Spleen (tissue), 11 donors: ENCODE data around the gene MGMT. TPM values are rescaled to one million over a fixed set of nuclear protein-coding genes. Genes with fewer than 3 reads are reported as not detected.
"Not testable (repeated sequence)": the region's sequence is repeated elsewhere in the genome, so short reads cannot be mapped to it uniquely, and the experiment has no call there.

Experiments used
- DNase-seq: peaks from one replicate; pipeline ENCODE4 v3.0.0-alpha.2; 2020
- H3K27ac ChIP-seq, 8 donors: fragments of 200-600 bp; sonication (generic) in 7 of 8; 1 replicate in 4 of 8; 2 replicates in 4 of 8; pipeline versions ENCODE4 v1.5.0 to v1.8.0; 2016 to 2021; ENCODE audit warnings: inconsistent platforms in 4 of 8, mild to moderate bottlenecking in 4 of 8, moderate library complexity in 1 of 8
- H3K27me3 ChIP-seq, 7 donors: fragments of 200-600 bp; sonication (generic) in 6 of 7; replicated peaks in 1 of 7; 1 replicate in 4 of 7; 2 replicates in 3 of 7; pipeline versions ENCODE4 v1.5.0 to v1.8.0; 2016 to 2021; ENCODE audit warnings: inconsistent platforms in 3 of 7, mild to moderate bottlenecking in 1 of 7
- H3K36me3 ChIP-seq, 6 donors: fragments of 200-600 bp; sonication (generic) in 5 of 6; 1 replicate in 4 of 6; 2 replicates in 2 of 6; pipeline versions ENCODE4 v1.5.0 to v1.8.0; 2016 to 2021; ENCODE audit warnings: inconsistent platforms in 2 of 6
- H3K4me1 ChIP-seq, 6 donors: fragments of 200-600 bp; sonication (generic) in 5 of 6; 1 replicate in 3 of 6; 2 replicates in 3 of 6; pipeline versions ENCODE4 v1.5.0 to v1.8.0; 2016 to 2021; ENCODE audit warnings: inconsistent platforms in 3 of 6
- H3K4me3 ChIP-seq, 8 donors: fragments of 200-600 bp; sonication (generic) in 7 of 8; 1 replicate in 4 of 8; 2 replicates in 4 of 8; pipeline versions ENCODE4 v1.5.0 to v1.8.0; 2016 to 2021; ENCODE audit warnings: inconsistent platforms in 4 of 8, mild to moderate bottlenecking in 4 of 8, moderate library complexity in 2 of 8
- H3K9me3 ChIP-seq, 8 donors: fragments of 200-600 bp; sonication (generic) in 7 of 8; 1 replicate in 4 of 8; 2 replicates in 4 of 8; pipeline versions ENCODE4 v1.5.0 to v1.8.0; 2016 to 2021; ENCODE audit warnings: inconsistent platforms in 4 of 8
- CTCF ChIP-seq, 11 experiments: fragments of 200-600 bp in 7 of 11; fragments of 450-650 bp in 4 of 11; sonication (generic) in 4 of 11; IDR thresholded peaks in 8 of 11; conservative IDR thresholded peaks in 3 of 11; 1 replicate in 7 of 11; 2 replicates in 4 of 11; pipeline versions ENCODE4 v1.4.0 to v1.8.0; 2016 to 2021; ENCODE audit warnings: antibody characterized with exemption in 11 of 11, inconsistent platforms in 4 of 11, mild to moderate bottlenecking in 1 of 11
- POLR2A ChIP-seq, 3 donors: fragments of 450-650 bp; IDR thresholded peaks; one replicate each; pipeline ENCODE4 v1.5.1; 2017; ENCODE audit warnings: antibody characterized with exemption in 3 of 3, mild to moderate bottlenecking in 1 of 3
- POLR2AphosphoS5 ChIP-seq, 3 donors: sonication (generic); formaldehyde crosslinking; IDR thresholded peaks; one replicate each; pipeline ENCODE4 v1.5.1; 2017; ENCODE audit warnings: antibody characterized with exemption in 3 of 3
- WGBS, 5 donors: extraction: QIAGEN DNeasy Blood & Tissue Kit in 3 of 5; methylation state at CpG; one replicate each; pipeline versions ENCODE4 v1.1.5 to v1.1.7; 2013 to 2018; 5-methylcytosine and 5-hydroxymethylcytosine counted together
- intact Hi-C: fragments of 100-400 bp; cut with DNase I; formaldehyde crosslinking; loops from one replicate; pipeline ENCODE4 v1.15.0; 2023; ENCODE audit warnings: low total_unique reads
- polyA plus RNA-seq, 3 donors: library from polyadenylated mRNA; stranded (reverse); fragments of 200-250 nt; gene quantifications; one replicate each; pipeline ENCODE4 v1.2.1, GENCODE V29; 2013
- total RNA-seq, 7 donors: library from RNA; depleted of rRNA in 3 of 7; stranded (reverse); fragments of >200 nt in 3 of 7; fragmentation: NEBNext Ultra II Directional in 4 of 7; extraction: Animal tissue kit (Norgen Biotek cat#: 25700) in 4 of 7; gene quantifications; one replicate each; pipeline versions ENCODE4 v1.1.0 to v1.2.1, GENCODE V29; 2016 to 2021
- donor health status: healthy with polysubstance abuse.
- donor health status: DM: no; HTN: no; CAD: no; lungs with moderate emphysema.
- donor health status: DM: no; HTN: no; CAD: no.
- donor health status: Bipolar disorder and iron deficiency.
- donor health status: healthy.
- donor health status: DM: no; HTN: no; CAD: no.
- donor health status: DM: yes; HTN: yes; CAD: no.

MGMT gene
- total and polyA plus RNA-seq, 10 donors, result 14.3 to 33.4 (median 21.7) TPM

GRCh38 chr10:129433266-129433665 is 33.8 kb upstream of the MGMT start:
- WGBS, 5 donors, result 81 to 90% (median 88%) methylated on average over 2 to 7 of the region's 7 CpGs

GRCh38 chr10:129435724-129436123 is 31.3 kb upstream of the MGMT start:
- H3K27me3 ChIP-seq, H3K36me3 ChIP-seq, intact Hi-C loops, H3K4me1 ChIP-seq, DNase-seq, H3K27ac ChIP-seq, H3K9me3 ChIP-seq, H3K4me3 ChIP-seq: not testable (repeated sequence)
- WGBS, 5 donors, result 86 to 91% (median 89%) methylated on average over 4 of the region's 4 CpGs

More at GRCh38 chr10:129433266-129433665, 33.8 kb upstream of the MGMT start:
- Histone ChIP-seq H3K27me3 (no peaks in the 10 kb centered on the region), H3K4me3 (no peak overlapping the region), H3K27ac (no peak overlapping the region), H3K9me3 (no peaks in the 10 kb centered on the region), H3K4me1 (no peaks in the 10 kb centered on the region), H3K36me3 (no peaks in the 10 kb centered on the region)
- no peak for DNase-seq
- TF ChIP-seq POLR2AphosphoS5 (IDR thresholded peaks at IDR 0.05) (no peak), CTCF (IDR thresholded peaks at IDR 0.05 in 8 of 11, conservative IDR thresholded peaks at IDR 0.05 in 3 of 11) (no peak), POLR2A (IDR thresholded peaks at IDR 0.05) (no peak)
- intact Hi-C loops, result no loop called here

GRCh38 chr10:129438024-129438423 is 29.0 kb upstream of the MGMT start:
- Histone ChIP-seq H3K4me3 (no peak overlapping the region), H3K27me3 (peaks cover 0 to 6% (median 0%) of the 10 kb centered on the region in 7 donors), H3K9me3 (no peaks in the 10 kb centered on the region), H3K4me1 (no peaks in the 10 kb centered on the region), H3K36me3 (no peaks in the 10 kb centered on the region), H3K27ac (no peak overlapping the region)
- TF ChIP-seq POLR2A (IDR thresholded peaks at IDR 0.05) (no peak), POLR2AphosphoS5 (IDR thresholded peaks at IDR 0.05) (no peak), CTCF (IDR thresholded peaks at IDR 0.05 in 8 of 11, conservative IDR thresholded peaks at IDR 0.05 in 3 of 11) (no peak)
- WGBS, 5 donors, result 74 to 93% (median 77%) methylated on average over 8 of the region's 8 CpGs
- intact Hi-C loops, result no loop called here
- DNase-seq, result no peak

GRCh38 chr10:129440247-129440646 is 26.8 kb upstream of the MGMT start:
- no peaks in the 10 kb centered on the region for H3K9me3 ChIP-seq
- intact Hi-C loops, result no loop called here
- TF ChIP-seq POLR2AphosphoS5 (IDR thresholded peaks at IDR 0.05), result no peak
- TF ChIP-seq POLR2A (IDR thresholded peaks at IDR 0.05), result no peak
- TF ChIP-seq CTCF (IDR thresholded peaks at IDR 0.05 in 8 of 11, conservative IDR thresholded peaks at IDR 0.05 in 3 of 11), result no peak

More at GRCh38 chr10:129440247-129440646, 26.8 kb upstream of the MGMT start:
- no peaks in the 10 kb centered on the region for H3K36me3 ChIP-seq
- H3K4me1 ChIP-seq, result no peaks in the 10 kb centered on the region
- DNase-seq, result no peak
- 90 to 94% (median 92%) methylated on average over 7 of the region's 7 CpGs for WGBS, 5 donors
- H3K27me3 ChIP-seq, result peaks cover 0 to 6% (median 0%) of the 10 kb centered on the region in 7 donors
- H3K27ac ChIP-seq, result no peak overlapping the region
- H3K4me3 ChIP-seq, result no peak overlapping the region
